ENCODE results near the gene AP2A2.
"Not testable (repeated sequence)": the region's sequence is repeated elsewhere in the genome, so short reads cannot be mapped to it uniquely, and the experiment has no call there.

AP2A2 gene

DNA sequence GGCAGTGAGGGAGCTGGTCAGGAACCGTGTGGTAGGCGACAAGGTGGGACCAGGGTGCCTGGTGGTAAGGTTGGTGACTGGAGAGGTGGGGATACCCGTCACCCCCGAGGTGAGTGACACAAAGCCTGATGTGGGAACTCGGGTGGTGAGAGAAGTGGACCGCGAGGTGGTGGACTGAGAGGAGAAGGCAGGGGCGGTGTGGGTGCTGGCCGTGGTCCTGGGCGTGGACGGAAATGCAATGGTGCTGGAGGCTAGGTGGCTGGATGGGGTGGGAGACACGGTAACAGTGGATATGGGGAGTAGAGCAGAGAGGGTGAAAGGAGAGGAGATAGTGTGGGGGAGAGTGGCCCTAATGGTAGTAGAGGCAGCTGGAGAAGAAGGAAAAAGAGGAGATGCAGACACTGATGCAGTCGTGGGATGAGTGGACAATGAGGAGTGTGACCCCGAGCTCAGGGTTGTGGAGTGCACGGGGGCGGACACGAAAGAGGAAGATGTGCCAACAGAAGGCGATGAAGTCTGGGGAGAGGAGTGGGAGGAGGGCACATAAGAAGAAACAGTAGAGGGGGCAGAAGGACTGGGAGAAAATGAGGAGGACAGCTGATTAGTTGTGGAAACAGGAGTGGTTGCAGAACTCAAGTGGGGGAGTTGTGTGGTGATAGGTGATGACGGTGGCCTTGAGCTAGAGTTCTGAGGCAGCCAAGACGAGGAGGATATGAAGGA lies 90.3 kb downstream of the AP2A2 start:
- peaks cover 12 to 13% of the 10 kb centered on the region in 2 donors for H3K36me3 ChIP-seq (replicated peaks in 1 of 2; ENCODE audit: control insufficient read depth in 2 of 2, insufficient read depth in 2 of 2, low read length in 2 of 2)
- H2BK15ac ChIP-seq (ENCODE audit: low read length) = no peak overlapping the region
- no peak overlapping the region for H3K14ac ChIP-seq (ENCODE audit: low read length)
- no peak overlapping the region for H3K27ac ChIP-seq (replicated peaks; ENCODE audit: low read length)
- H2BK12ac ChIP-seq (ENCODE audit: low read length) = no peak overlapping the region
- WGBS, 2 donors (ENCODE audit: extremely low coverage in 2 of 2, insufficient read length in 2 of 2, insufficient replicate concordance in 1 of 2) = no CpG with 5 or more reads among the region's 20 CpGs
- DNase-seq (ENCODE audit: low spot score) = no peak
- H3K4me1 ChIP-seq (ENCODE audit: control insufficient read depth in 2 of 2, insufficient read depth in 1 of 2, low read depth in 1 of 2, low read length in 2 of 2) = peaks cover 0 to 10% of the 10 kb centered on the region in 2 donors
- peaks cover 2% of the 10 kb centered on the region for H3K79me1 ChIP-seq (ENCODE audit: low read depth, low read length)
- H3K4me3 ChIP-seq (ENCODE audit: low read length in 2 of 2) = no peak overlapping the region
- H3K4ac ChIP-seq (ENCODE audit: low read length) = no peak overlapping the region
- no peak overlapping the region for H3K9ac ChIP-seq (ENCODE audit: low read depth, low read length, poor library complexity)
- H4K8ac ChIP-seq (ENCODE audit: low read depth, low read length) = no peak overlapping the region
- H3K4me2 ChIP-seq (ENCODE audit: insufficient read depth, low read length, poor library complexity, severe bottlenecking) = no peak overlapping the region
- H3K18ac ChIP-seq (ENCODE audit: low read length) = no peak overlapping the region
- no peak overlapping the region for H2AK5ac ChIP-seq (ENCODE audit: low read depth, low read length)
- H3K9me3 ChIP-seq (replicated peaks in 1 of 2; ENCODE audit: control insufficient read depth in 2 of 2, insufficient read depth in 1 of 2, low read depth in 1 of 2, low read length in 2 of 2) = peaks cover 6 to 8% of the 10 kb centered on the region in 2 donors
- no peak overlapping the region for H2AFZ ChIP-seq (ENCODE audit: low read length)
- H3K27me3 ChIP-seq (ENCODE audit: control insufficient read depth in 3 of 3, insufficient read depth in 3 of 3, low read depth in 1 of 3, low read length in 3 of 3) = no peaks in the 10 kb centered on the region
- no peak overlapping the region for H4K91ac ChIP-seq (ENCODE audit: low read depth, low read length, poor library complexity)
- H2BK5ac ChIP-seq (ENCODE audit: low read length) = no peak overlapping the region
- peak overlapping the region; percentile 46 for H3K23ac ChIP-seq (ENCODE audit: low read depth, low read length, poor library complexity)
- H2BK120ac ChIP-seq (ENCODE audit: low read depth, low read length) = no peak overlapping the region

DNA sequence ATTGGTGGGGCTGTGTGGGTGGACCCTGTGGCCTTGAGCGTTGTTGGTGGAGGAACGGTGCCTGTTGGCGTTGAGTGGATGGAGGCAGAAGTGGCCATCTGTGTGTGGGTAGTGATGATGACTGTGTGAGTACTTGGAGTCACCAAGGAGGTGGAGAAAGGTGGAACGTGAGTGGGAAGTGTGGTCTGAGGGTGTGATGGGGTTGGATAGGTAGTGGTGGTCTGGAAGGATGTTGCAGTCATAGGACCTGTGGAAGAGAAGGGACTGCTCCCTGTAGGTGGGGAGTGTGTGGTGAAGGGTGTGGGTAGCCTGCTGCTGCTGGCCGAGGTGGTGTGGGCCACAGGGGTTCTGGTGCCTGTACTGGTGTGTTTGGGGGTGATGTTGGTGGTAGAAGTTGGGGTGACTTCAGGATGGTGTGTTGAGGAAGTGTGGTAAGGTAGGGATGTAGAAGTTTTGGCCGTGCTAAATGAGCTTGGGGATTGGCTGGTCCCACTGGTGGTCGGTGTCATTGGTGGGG lies 91.0 kb downstream of the AP2A2 start:
- not testable (repeated sequence) for H3K36me3 ChIP-seq (replicated peaks in 1 of 2; ENCODE audit: control insufficient read depth in 2 of 2, insufficient read depth in 2 of 2, low read length in 2 of 2); H2AFZ ChIP-seq (ENCODE audit: low read length); H4K91ac ChIP-seq (ENCODE audit: low read depth, low read length, poor library complexity); H3K18ac ChIP-seq (ENCODE audit: low read length); H2AK5ac ChIP-seq (ENCODE audit: low read depth, low read length); H2BK5ac ChIP-seq (ENCODE audit: low read length); H3K27ac ChIP-seq (replicated peaks; ENCODE audit: low read length); H2BK120ac ChIP-seq (ENCODE audit: low read depth, low read length); H3K79me1 ChIP-seq (ENCODE audit: low read depth, low read length); H4K8ac ChIP-seq (ENCODE audit: low read depth, low read length); H2BK15ac ChIP-seq (ENCODE audit: low read length); H3K4ac ChIP-seq (ENCODE audit: low read length); H2BK12ac ChIP-seq (ENCODE audit: low read length); DNase-seq (ENCODE audit: low spot score); H3K4me2 ChIP-seq (ENCODE audit: insufficient read depth, low read length, poor library complexity, severe bottlenecking); H3K27me3 ChIP-seq (ENCODE audit: control insufficient read depth in 3 of 3, insufficient read depth in 3 of 3, low read depth in 1 of 3, low read length in 3 of 3); H3K9me3 ChIP-seq (replicated peaks in 1 of 2; ENCODE audit: control insufficient read depth in 2 of 2, insufficient read depth in 1 of 2, low read depth in 1 of 2, low read length in 2 of 2)
- 100% methylated on average over 1 of the region's 7 CpGs; no CpG with 5 or more reads in 1 of the 2 donors for WGBS, 2 donors (ENCODE audit: extremely low coverage in 2 of 2, insufficient read length in 2 of 2, insufficient replicate concordance in 1 of 2)
- peaks cover 0 to 10% of the 10 kb centered on the region in 2 donors for H3K4me1 ChIP-seq (ENCODE audit: control insufficient read depth in 2 of 2, insufficient read depth in 1 of 2, low read depth in 1 of 2, low read length in 2 of 2)
- peak overlapping the region in 1 of 2 donors; percentile 61 for H3K4me3 ChIP-seq (ENCODE audit: low read length in 2 of 2)
- peak overlapping the region; percentile 6 for H3K14ac ChIP-seq (ENCODE audit: low read length)
- peak overlapping the region; percentile 46 for H3K23ac ChIP-seq (ENCODE audit: low read depth, low read length, poor library complexity)
- peak overlapping the region; percentile 45 for H3K9ac ChIP-seq (ENCODE audit: low read depth, low read length, poor library complexity)

DNA sequence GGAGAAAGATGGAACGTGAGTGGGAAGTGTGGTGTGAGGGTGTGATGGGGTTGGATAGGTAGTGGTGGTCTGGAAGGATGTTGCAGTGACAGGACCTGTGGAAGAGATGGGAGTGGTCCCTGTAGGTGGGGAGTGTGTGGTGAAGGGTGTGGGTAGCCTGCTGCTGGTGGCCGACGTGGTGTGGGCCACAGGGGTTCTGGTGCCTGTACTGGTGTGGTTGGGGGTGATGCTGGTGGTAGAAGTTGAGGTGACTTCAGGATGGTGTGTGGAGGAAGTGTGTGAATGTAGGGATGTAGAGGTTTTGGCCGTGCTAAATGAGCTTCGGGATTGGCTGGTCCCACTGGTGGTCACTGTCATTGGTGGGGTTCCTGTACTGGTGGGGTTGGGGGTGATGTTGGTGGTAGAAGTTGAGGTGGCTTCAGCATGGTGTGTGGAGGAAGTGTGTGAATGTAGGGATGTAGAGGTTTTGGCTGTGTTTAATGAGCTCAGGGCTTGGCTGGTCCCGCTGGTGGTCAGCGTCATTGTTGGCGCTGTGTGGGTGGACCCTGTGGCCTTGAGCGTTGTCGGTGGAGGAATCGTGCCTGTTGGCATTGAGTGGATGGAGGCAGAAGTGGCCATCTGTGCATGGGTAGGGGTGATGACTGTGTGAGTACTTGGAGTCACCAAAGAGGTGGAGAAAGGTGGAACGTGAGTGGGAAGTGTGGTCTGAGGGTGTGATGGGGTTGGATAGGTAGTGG lies 91.8 kb downstream of the AP2A2 start:
- H3K23ac ChIP-seq (ENCODE audit: low read depth, low read length, poor library complexity) = peak overlapping the region; percentile 32
- H2BK120ac ChIP-seq (ENCODE audit: low read depth, low read length) = no peak overlapping the region
- no peak overlapping the region for H2BK15ac ChIP-seq (ENCODE audit: low read length)
- H3K4me3 ChIP-seq (ENCODE audit: low read length in 2 of 2) = peak overlapping the region in 1 of 2 donors; percentile 61
- no peaks in the 10 kb centered on the region for H3K27me3 ChIP-seq (ENCODE audit: control insufficient read depth in 3 of 3, insufficient read depth in 3 of 3, low read depth in 1 of 3, low read length in 3 of 3)
- H3K36me3 ChIP-seq (replicated peaks in 1 of 2; ENCODE audit: control insufficient read depth in 2 of 2, insufficient read depth in 2 of 2, low read length in 2 of 2) = peaks cover 0 to 3% of the 10 kb centered on the region in 2 donors
- no peak overlapping the region for H3K9ac ChIP-seq (ENCODE audit: low read depth, low read length, poor library complexity)
- no peak overlapping the region for H3K4me2 ChIP-seq (ENCODE audit: insufficient read depth, low read length, poor library complexity, severe bottlenecking)
- peaks cover 6 to 8% of the 10 kb centered on the region in 2 donors for H3K9me3 ChIP-seq (replicated peaks in 1 of 2; ENCODE audit: control insufficient read depth in 2 of 2, insufficient read depth in 1 of 2, low read depth in 1 of 2, low read length in 2 of 2)
- H3K14ac ChIP-seq (ENCODE audit: low read length) = peak overlapping the region; percentile 6
- peak overlapping the region; percentile 44 for H4K8ac ChIP-seq (ENCODE audit: low read depth, low read length)
- H2BK12ac ChIP-seq (ENCODE audit: low read length) = no peak overlapping the region
- H3K4me1 ChIP-seq (ENCODE audit: control insufficient read depth in 2 of 2, insufficient read depth in 1 of 2, low read depth in 1 of 2, low read length in 2 of 2) = peaks cover 0 to 10% of the 10 kb centered on the region in 2 donors
- H2AFZ ChIP-seq (ENCODE audit: low read length) = no peak overlapping the region
- no peak overlapping the region for H3K27ac ChIP-seq (replicated peaks; ENCODE audit: low read length)
- H4K91ac ChIP-seq (ENCODE audit: low read depth, low read length, poor library complexity) = peak overlapping the region; percentile 39
- DNase-seq (ENCODE audit: low spot score) = no peak
- H3K4ac ChIP-seq (ENCODE audit: low read length) = no peak overlapping the region
- WGBS, 2 donors (ENCODE audit: extremely low coverage in 2 of 2, insufficient read length in 2 of 2, insufficient replicate concordance in 1 of 2) = 100% methylated on average over 1 of the region's 12 CpGs
- H3K79me1 ChIP-seq (ENCODE audit: low read depth, low read length) = peaks cover 4% of the 10 kb centered on the region
- H2BK5ac ChIP-seq (ENCODE audit: low read length) = peak overlapping the region; percentile 43
- H2AK5ac ChIP-seq (ENCODE audit: low read depth, low read length) = no peak overlapping the region
- H3K18ac ChIP-seq (ENCODE audit: low read length) = peak overlapping the region; percentile 20

DNA sequence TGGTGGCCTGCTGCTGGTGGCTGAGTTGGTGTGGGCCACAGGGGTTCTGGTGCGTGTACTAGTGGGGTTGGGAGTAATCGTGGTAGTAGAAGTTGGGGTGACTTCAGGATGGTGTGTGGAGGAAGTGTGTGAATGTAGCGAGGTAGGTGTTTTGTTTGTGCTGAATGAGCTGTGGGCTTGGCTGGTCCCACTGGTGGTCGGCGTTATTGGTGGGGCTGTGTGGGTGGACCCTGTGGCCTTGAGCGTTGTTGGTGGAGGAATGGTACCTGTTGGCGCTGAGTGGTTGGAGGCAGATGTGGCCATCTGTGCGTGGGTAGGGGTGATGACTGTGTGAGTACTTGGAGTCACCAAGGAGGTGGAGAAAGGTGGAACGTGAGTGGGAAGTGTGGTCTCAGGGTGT lies 92.4 kb downstream of the AP2A2 start:
- H3K36me3 ChIP-seq (replicated peaks in 1 of 2; ENCODE audit: control insufficient read depth in 2 of 2, insufficient read depth in 2 of 2, low read length in 2 of 2) = peaks cover 0 to 5% of the 10 kb centered on the region in 2 donors
- H3K79me1 ChIP-seq (ENCODE audit: low read depth, low read length) = peaks cover 4% of the 10 kb centered on the region
- H2BK12ac ChIP-seq (ENCODE audit: low read length) = no peak overlapping the region
- no peak overlapping the region for H3K27ac ChIP-seq (replicated peaks; ENCODE audit: low read length)
- peak overlapping the region; percentile 82 for H3K9ac ChIP-seq (ENCODE audit: low read depth, low read length, poor library complexity)
- no peak overlapping the region for H2BK15ac ChIP-seq (ENCODE audit: low read length)
- H4K91ac ChIP-seq (ENCODE audit: low read depth, low read length, poor library complexity) = peak overlapping the region; percentile 82
- no peak overlapping the region for H2AK5ac ChIP-seq (ENCODE audit: low read depth, low read length)
- no peak overlapping the region for H4K8ac ChIP-seq (ENCODE audit: low read depth, low read length)
- H3K27me3 ChIP-seq (ENCODE audit: control insufficient read depth in 3 of 3, insufficient read depth in 3 of 3, low read depth in 1 of 3, low read length in 3 of 3) = no peaks in the 10 kb centered on the region
- H3K4ac ChIP-seq (ENCODE audit: low read length) = peak overlapping the region; percentile 66
- H3K9me3 ChIP-seq (replicated peaks in 1 of 2; ENCODE audit: control insufficient read depth in 2 of 2, insufficient read depth in 1 of 2, low read depth in 1 of 2, low read length in 2 of 2) = peaks cover 6 to 8% of the 10 kb centered on the region in 2 donors
- H3K14ac ChIP-seq (ENCODE audit: low read length) = peak overlapping the region; percentile 91
- H3K4me2 ChIP-seq (ENCODE audit: insufficient read depth, low read length, poor library complexity, severe bottlenecking) = no peak overlapping the region
- 100% methylated on average over 1 of the region's 9 CpGs; no CpG with 5 or more reads in 1 of the 2 donors for WGBS, 2 donors (ENCODE audit: extremely low coverage in 2 of 2, insufficient read length in 2 of 2, insufficient replicate concordance in 1 of 2)
- peak overlapping the region; percentile 58 for H3K18ac ChIP-seq (ENCODE audit: low read length)
- peaks cover 0 to 10% of the 10 kb centered on the region in 2 donors for H3K4me1 ChIP-seq (ENCODE audit: control insufficient read depth in 2 of 2, insufficient read depth in 1 of 2, low read depth in 1 of 2, low read length in 2 of 2)
- H2BK5ac ChIP-seq (ENCODE audit: low read length) = peak overlapping the region; percentile 43
- no peak overlapping the region for H2BK120ac ChIP-seq (ENCODE audit: low read depth, low read length)
- no peak for DNase-seq (ENCODE audit: low spot score)
- no peak overlapping the region for H2AFZ ChIP-seq (ENCODE audit: low read length)
- no peak overlapping the region for H3K4me3 ChIP-seq (ENCODE audit: low read length in 2 of 2)
- peak overlapping the region; percentile 32 for H3K23ac ChIP-seq (ENCODE audit: low read depth, low read length, poor library complexity)
